Activated T-cell treated with anti-CD3 and anti-CD28 coated beads, Interleukin-2, amount 50 U/mL, for 72 hours (primary cell): ENCODE data around the gene RANBP10. TPM values are rescaled to one million over a fixed set of nuclear protein-coding genes. Genes with fewer than 3 reads are reported as not detected.
A peak's percentile ranks its signal among the peaks of the same experiment; 100 is the strongest.

ENCODE experiments used
- ATAC-seq, 2 donors: fragments of 150-1000 bp; cut with Tn5 transposase; replicated peaks in 1 of 2; 2 replicates each; pipeline ENCODE4 v1.10.0; 2021; ENCODE audit warnings: moderate library complexity in 2 of 2, mild to moderate bottlenecking in 1 of 2
- DNase-seq, 2 donors: peaks; one replicate each; pipeline ENCODE4 v3.0.0; 2021 to 2022; ENCODE audit warnings: mixed read lengths in 1 of 2
- H3K27ac Mint-ChIP-seq: one replicate; pipeline ENCODE4 v1.8.0; 2022; ENCODE audit warnings: mild to moderate bottlenecking, moderate library complexity, mixed read lengths
- H3K27me3 Mint-ChIP-seq: one replicate; pipeline ENCODE4 v1.8.0; 2022; ENCODE audit warnings: low read depth, mixed read lengths
- H3K36me3 Mint-ChIP-seq, 2 donors: one replicate each; pipeline ENCODE4 v1.8.0; 2022; ENCODE audit warnings: mixed read lengths in 2 of 2, mild to moderate bottlenecking in 1 of 2; ENCODE audit not compliant: insufficient read depth in 2 of 2
- H3K4me1 Mint-ChIP-seq: one replicate; pipeline ENCODE4 v1.8.0; 2022; ENCODE audit warnings: low read depth, mixed read lengths
- H3K4me3 Mint-ChIP-seq, 2 donors: one replicate each; pipeline ENCODE4 v1.8.0; 2022; ENCODE audit warnings: mild to moderate bottlenecking in 2 of 2, mixed read lengths in 2 of 2, moderate library complexity in 2 of 2
- H3K9me3 Mint-ChIP-seq, 2 donors: one replicate each; pipeline ENCODE4 v1.8.0; 2022; ENCODE audit warnings: mixed read lengths in 2 of 2
- total RNA-seq, 2 donors: library from RNA; stranded (reverse); gene quantifications; one replicate each; pipeline ENCODE4 v1.2.3, GENCODE V29; 2022

Gene RANBP10
- 10 to 100 TPM; 17.1 to 24.8 TPM for total RNA-seq

DNA sequence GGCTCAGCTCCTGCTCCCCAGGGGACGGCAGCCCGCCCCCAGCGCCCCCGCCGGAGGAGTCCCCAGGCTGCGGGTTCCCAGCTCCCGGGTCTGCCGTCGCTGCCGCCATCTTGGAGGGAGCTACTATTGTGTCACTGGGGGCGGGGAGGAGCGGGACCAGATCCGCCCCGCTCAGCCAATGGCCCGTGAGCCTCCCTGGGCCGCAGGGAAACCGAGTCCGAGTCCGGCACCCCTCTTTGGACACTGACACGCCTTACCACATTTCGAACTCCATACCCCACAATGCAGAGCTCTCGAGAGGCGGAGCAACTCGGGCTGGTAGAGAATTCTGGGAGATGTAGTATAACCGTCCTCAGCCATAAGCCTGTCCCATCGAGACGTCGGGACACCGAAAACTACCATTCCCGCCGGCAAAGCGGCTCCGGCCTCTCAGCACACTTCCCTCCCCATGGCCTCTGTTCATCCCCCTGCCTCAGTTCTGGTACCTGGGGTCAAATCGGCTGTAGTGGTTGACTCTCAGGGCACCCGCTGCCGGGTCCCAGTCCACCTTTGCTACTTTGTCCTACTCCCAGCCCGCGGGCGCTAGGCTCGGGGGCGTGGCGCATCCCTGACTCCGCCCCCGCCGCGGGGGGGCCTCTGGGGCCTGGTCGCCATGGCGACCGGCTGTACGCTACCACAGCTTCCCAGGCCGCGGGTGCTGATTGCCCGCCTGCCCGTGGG, at the start of gene RANBP10, which contains the start of gene TSNAXIP1:
RANBP10 (minus strand) TSS at position 133 of the 720 bp plus-strand sequence; CDS start at position 109, 24 bp downstream.
TSNAXIP1 (plus strand) TSS at position 462 of the 720 bp plus-strand sequence. CDS start 261 bp downstream, outside the sequence.
- H3K36me3 Mint-ChIP-seq: peaks cover 9 to 15% of the 10 kb centered on the region in 2 donors
- H3K9me3 Mint-ChIP-seq: no peaks in the 10 kb centered on the region
- peak; percentile 96 to 98 for DNase-seq
- H3K27me3 Mint-ChIP-seq: no peaks in the 10 kb centered on the region
- ATAC-seq: peak; percentile 95 to 96
- H3K4me3 Mint-ChIP-seq: peak within 1 kb of the TSS; percentile 94 to 97
- H3K27ac Mint-ChIP-seq: peak within 1 kb of the TSS; percentile 87
- H3K4me1 Mint-ChIP-seq: peaks cover 47% of the 10 kb centered on the region

DNA sequence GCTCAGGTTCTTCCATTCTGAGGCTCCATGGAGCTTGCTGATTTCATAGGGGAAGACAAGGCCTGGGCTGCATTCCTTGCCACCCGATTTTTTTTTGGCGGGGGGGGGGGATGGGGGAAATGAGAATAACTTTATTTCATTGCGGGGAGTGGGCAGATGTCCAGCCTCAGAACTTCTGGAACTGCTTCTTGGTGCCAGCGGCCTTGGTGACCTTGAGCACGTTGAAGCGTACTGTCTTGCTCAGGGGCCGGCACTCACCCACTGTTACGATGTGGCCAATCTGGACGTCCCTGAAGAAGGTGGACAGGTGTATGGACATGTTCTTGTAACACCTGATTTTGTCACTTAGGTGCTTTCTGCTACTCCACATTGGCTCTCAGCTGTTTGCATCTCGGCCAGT, 49.4 kb upstream of the RANBP10 start:
- H3K4me3 Mint-ChIP-seq: no peak overlapping the region
- H3K9me3 Mint-ChIP-seq: no peaks in the 10 kb centered on the region
- peaks cover 0 to 4% of the 10 kb centered on the region in 2 donors for H3K36me3 Mint-ChIP-seq
- H3K27ac Mint-ChIP-seq: no peak overlapping the region
- no peaks in the 10 kb centered on the region for H3K27me3 Mint-ChIP-seq
- H3K4me1 Mint-ChIP-seq: peaks cover 41% of the 10 kb centered on the region
- no peak for ATAC-seq
- DNase-seq: no peak

DNA sequence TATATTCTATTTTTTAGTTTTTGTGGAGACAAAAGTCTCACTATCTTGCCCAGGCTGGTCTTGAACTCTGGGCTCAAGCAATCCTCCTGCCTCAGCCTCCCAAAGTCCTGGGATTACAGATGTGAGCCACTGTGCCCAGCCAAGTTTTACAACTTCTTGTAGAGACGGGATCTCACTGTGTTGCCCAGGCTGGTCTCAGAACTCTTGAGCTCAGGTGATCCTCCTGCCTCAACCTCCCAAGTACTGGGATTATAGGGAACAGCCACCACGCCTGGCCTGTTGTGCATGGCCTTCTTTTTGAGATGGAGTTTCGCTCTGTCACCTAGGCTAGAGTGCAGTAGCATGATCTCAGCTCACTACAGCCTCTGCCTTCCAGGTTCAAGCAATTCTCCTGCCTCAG, 47.3 kb upstream of the RANBP10 start:
- Mint-ChIP-seq H3K27ac (no peak overlapping the region), H3K27me3 (no peaks in the 10 kb centered on the region), H3K9me3 (no peaks in the 10 kb centered on the region), H3K4me3 (no peak overlapping the region), H3K36me3 (peaks cover 0 to 5% of the 10 kb centered on the region in 2 donors), H3K4me1 (peaks cover 48% of the 10 kb centered on the region)
- ATAC-seq: no peak
- DNase-seq: no peak

DNA sequence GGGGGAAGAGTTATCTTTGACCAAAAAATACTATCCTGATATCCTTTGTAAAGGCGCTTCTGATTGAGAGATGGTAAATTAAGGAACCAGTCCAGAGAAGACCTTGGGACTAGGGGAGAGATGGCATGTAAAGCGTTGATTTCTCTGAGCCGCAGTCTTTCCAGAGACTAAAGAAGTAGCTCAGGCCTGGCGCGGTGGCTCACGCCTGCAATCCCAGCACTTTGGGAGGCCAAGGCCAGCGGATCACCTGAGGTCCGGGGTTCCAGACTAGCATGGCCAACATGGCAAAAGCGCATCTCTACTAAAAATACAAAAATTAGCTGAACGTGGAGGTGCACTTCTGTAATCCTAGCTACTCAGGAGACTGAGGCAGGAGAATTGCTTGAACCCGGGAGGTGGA, 41.8 kb upstream of the RANBP10 start:
- no peaks in the 10 kb centered on the region for H3K9me3 Mint-ChIP-seq
- H3K36me3 Mint-ChIP-seq: peaks cover 4 to 5% of the 10 kb centered on the region in 2 donors
- ATAC-seq (no peak), DNase-seq (no peak)
- H3K27ac Mint-ChIP-seq: no peak overlapping the region
- no peaks in the 10 kb centered on the region for H3K27me3 Mint-ChIP-seq
- H3K4me1 Mint-ChIP-seq: peaks cover 51% of the 10 kb centered on the region
- peak overlapping the region; percentile 82 to 84 for H3K4me3 Mint-ChIP-seq

DNA sequence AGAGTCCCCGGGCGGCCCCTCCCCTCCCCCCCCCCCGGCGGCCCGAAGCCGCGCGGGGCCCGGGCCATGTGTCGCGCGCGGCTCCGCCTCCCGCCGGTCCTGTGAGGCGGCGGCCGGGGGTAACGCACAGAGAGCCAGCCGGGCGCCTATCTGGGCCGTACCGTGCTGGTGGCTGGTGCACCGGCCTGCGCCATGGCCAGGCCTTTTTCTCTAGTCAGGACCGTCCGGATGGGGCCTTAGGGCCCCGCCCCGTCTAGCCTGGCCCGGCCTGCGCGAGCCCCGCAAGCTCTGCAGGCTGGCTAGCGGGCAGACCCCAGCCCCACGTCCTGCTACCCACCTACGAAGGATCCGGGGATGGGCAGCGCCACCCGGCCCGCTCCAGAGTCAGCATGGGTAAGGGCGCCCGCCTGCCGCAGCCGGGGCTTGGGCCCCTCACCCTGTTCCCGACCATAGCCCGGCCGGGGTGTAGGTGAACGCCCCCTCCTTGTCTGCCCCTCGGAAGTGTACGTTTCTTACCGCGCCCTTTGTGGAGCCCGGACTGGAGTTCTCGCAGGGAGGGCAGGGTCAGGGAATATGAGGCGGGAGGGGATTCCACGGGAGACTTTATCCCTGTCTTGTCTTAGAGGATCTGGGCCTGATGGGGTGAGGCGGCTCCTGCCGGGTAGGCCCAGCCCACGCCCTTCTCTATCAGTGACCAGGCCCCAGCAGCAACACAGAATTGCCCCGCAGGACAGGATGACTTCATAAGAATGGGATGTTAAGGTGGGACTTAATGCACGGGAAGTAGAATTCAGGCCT, 40.9 kb upstream of the RANBP10 start, which contains the start of gene CENPT:
CENPT (minus strand) TSS at position 630 of the 798 bp plus-strand sequence. CDS start 13,834 bp downstream, outside the sequence.
- Mint-ChIP-seq H3K9me3 (no peaks in the 10 kb centered on the region), H3K4me1 (peaks cover 57% of the 10 kb centered on the region), H3K36me3 (peaks cover 5% of the 10 kb centered on the region in 2 donors), H3K4me3 (peak within 1 kb of the TSS; percentile 98 to 100), H3K27ac (peak within 1 kb of the TSS; percentile 82), H3K27me3 (no peaks in the 10 kb centered on the region)
- DNase-seq (no peak), ATAC-seq (peak; percentile 48 to 50)

DNA sequence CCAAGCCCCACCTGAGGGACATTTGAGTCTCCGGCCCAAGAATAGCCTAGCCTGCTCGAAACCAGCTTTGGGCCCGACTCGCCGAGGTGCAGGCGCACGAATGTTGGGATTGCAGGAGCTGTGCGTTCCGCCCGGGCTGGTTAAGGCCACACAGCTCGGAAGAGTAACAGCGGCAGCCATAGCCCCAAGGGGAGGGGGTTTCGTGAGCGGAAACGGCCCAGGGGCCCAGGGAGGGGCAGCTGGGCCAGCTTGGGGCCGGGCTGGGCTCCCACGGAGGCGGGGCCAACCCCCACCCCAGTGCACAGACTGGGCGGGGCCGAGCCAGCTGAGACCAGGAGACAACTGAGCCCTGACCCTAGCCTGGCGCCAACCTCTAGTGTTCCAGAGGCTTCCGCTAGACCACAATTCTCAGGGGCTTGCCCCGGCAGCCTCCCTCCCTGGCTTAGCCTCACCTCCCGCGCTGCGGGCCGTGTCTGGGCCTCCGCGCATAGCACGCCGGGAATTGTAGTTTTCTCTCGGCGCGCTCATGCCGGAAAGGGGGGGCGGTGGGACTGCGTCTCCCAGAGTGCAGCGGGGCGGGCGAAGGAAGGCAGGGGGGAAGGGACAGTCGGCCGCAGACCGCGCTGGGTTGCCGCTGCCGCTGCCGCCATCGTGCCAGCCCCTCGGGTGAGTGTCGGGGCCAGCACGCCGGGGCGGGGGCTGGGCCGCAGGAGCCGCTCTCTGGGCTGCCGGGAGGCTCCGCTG, 40.1 kb upstream of the RANBP10 start, which contains the start of gene NUTF2:
NUTF2 (plus strand) TSS at position 614 of the 744 bp plus-strand sequence. CDS start 18,198 bp downstream, outside the sequence.
- DNase-seq (peak; percentile 97), ATAC-seq (peak; percentile 72 to 73)
- Mint-ChIP-seq H3K4me1 (peaks cover 59% of the 10 kb centered on the region), H3K27me3 (no peaks in the 10 kb centered on the region), H3K27ac (peak within 1 kb of the TSS; percentile 95), H3K9me3 (no peaks in the 10 kb centered on the region), H3K36me3 (peaks cover 5% of the 10 kb centered on the region in 2 donors), H3K4me3 (peak within 1 kb of the TSS; percentile 98 to 100)

DNA sequence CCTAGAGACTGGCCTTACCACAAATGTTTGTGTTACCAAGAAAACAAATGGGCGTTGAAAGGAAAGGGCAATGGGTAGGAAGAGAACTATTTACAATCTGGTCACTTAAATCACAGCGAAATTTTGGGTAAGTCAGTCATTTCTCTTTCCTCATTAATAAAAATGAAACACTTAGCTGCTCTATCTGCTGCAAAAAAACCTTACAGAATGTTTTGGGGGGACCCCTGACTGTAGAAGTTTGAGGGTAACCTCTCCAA, 39.6 kb upstream of the RANBP10 start:
- Mint-ChIP-seq H3K4me1 (peaks cover 62% of the 10 kb centered on the region), H3K9me3 (no peaks in the 10 kb centered on the region), H3K36me3 (peaks cover 5% of the 10 kb centered on the region in 2 donors), H3K27ac (peak overlapping the region; percentile 95), H3K4me3 (peak overlapping the region; percentile 98 to 100), H3K27me3 (no peaks in the 10 kb centered on the region)
- DNase-seq (no peak), ATAC-seq (no peak)

DNA sequence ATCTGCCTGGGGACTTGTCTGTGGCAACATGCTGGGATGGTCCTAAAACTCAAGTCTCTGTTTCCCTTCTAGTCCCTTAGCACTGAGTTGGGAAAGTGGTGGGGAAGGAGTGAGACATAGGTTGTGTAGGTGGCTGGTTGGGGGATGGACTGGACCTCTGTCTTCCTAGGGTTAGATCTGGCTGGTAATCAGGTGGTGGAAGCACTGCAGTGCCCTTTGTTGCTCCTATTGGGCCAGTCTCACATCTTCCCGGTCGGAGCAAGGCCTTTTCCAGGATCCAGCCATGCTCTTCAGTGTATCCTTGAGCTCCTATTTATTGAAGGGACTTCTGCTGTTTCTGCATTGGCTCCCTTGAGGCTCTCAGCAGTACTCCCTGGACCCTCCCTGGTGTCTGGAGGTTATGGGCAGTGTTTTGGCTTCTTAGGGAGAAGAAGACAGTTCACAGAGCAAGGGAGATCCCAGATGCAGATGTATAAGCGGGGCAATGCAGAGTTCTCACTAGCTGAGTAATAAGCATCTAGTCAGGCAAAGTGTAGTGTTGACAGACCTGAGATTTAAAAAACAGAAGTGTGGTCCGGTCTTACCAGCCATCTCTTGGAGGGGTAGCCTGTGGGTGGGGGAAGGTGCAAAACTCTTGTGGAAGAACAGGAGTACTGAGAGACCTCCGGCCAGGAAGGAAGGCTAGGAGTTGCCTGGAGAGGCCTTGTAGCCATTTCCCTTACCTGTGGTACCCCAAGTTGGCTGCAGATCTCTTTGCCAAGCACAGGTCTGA, 39.1 kb upstream of the RANBP10 start:
- Mint-ChIP-seq H3K4me1 (peaks cover 62% of the 10 kb centered on the region), H3K4me3 (peak overlapping the region; percentile 98 to 100), H3K9me3 (no peaks in the 10 kb centered on the region), H3K27me3 (no peaks in the 10 kb centered on the region), H3K27ac (peak overlapping the region; percentile 95), H3K36me3 (peaks cover 5% of the 10 kb centered on the region in 2 donors)
- ATAC-seq (no peak), DNase-seq (no peak)

DNA sequence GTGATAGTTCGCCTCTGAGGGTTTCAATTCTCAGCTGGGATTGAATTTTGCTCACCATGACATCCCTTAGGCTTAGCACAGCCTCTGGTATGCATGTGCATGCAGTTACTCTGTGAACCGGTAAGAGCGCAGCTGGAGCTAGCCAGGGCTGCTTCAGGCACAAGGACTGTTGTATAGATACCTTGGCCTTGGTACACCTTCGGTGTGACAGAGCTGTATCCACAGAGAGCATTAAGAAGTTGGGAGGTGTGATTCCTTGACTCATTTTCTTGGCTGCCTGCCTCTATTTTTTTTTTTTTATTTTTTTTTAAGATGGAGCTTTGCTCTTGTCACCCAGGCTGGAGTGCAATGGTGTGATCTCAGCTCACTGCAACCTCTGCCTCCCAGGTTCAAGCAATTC, 38.1 kb upstream of the RANBP10 start:
- no peak for DNase-seq
- Mint-ChIP-seq H3K4me3 (peak overlapping the region; percentile 98 to 100), H3K27ac (peak overlapping the region; percentile 75), H3K4me1 (peaks cover 55% of the 10 kb centered on the region), H3K27me3 (no peaks in the 10 kb centered on the region), H3K36me3 (peaks cover 3 to 5% of the 10 kb centered on the region in 2 donors), H3K9me3 (no peaks in the 10 kb centered on the region)
- no peak for ATAC-seq

DNA sequence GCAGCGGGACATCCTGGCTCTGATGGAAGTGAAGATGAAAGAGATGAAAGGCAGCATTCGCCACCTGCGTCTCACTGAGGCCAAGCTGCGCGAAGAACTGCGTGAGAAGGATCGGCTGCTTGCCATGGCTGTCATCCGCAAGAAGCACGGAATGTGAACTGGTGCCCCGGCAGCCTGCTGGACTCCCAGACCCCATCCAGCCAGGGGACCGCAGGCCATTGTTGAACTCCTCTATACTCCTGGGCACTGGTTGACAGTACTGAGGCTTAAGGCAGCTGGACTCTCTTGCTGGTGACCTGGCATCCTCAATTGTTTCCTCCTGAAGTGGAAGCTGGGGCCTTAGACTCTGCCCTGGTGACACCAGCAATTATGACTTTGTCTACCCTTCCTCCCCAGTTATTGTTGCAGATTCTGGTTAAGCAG, 37.0 kb upstream of the RANBP10 start:
- Mint-ChIP-seq H3K9me3 (no peaks in the 10 kb centered on the region), H3K36me3 (peaks cover 3 to 5% of the 10 kb centered on the region in 2 donors), H3K4me3 (peak overlapping the region; percentile 92 to 98), H3K4me1 (peaks cover 53% of the 10 kb centered on the region), H3K27ac (peak overlapping the region; percentile 89), H3K27me3 (no peaks in the 10 kb centered on the region)
- DNase-seq (no peak), ATAC-seq (no peak)

DNA sequence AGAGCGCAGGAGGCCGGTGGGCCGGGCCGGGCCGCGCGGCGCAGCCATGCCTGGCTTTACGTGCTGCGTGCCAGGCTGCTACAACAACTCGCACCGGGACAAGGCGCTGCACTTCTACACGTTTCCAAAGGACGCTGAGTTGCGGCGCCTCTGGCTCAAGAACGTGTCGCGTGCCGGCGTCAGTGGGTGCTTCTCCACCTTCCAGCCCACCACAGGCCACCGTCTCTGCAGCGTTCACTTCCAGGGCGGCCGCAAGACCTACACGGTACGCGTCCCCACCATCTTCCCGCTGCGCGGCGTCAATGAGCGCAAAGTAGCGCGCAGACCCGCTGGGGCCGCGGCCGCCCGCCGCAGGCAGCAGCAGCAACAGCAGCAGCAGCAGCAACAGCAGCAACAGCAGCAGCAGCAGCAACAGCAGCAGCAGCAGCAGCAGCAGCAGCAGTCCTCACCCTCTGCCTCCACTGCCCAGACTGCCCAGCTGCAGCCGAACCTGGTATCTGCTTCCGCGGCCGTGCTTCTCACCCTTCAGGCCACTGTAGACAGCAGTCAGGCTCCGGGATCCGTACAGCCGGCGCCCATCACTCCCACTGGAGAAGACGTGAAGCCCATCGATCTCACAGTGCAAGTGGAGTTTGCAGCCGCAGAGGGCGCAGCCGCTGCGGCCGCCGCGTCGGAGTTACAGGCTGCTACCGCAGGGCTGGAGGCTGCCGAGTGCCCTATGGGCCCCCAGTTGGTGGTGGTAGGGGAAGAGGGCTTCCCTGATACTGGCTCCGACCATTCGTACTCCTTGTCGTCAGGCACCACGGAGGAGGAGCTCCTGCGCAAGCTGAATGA, 36.4 kb upstream of the RANBP10 start:
- H3K36me3 Mint-ChIP-seq: peaks cover 3 to 5% of the 10 kb centered on the region in 2 donors
- ATAC-seq (peak; percentile 29 to 35), DNase-seq (peak; percentile 69 to 76)
- no peaks in the 10 kb centered on the region for H3K27me3 Mint-ChIP-seq
- H3K4me3 Mint-ChIP-seq: peak overlapping the region; percentile 92 to 98
- no peaks in the 10 kb centered on the region for H3K9me3 Mint-ChIP-seq
- peaks cover 47% of the 10 kb centered on the region for H3K4me1 Mint-ChIP-seq
- peak overlapping the region; percentile 88 for H3K27ac Mint-ChIP-seq
